Hindlimb muscle (tissue), 1 donor: ENCODE measurements around the gene C2orf68. TPM values are rescaled to one million over a fixed set of nuclear protein-coding genes. Genes with fewer than 3 reads are reported as not detected.
"Not testable (repeated sequence)": the region's sequence is repeated elsewhere in the genome, so short reads cannot be mapped to it uniquely, and the experiment has no call there.

ENCODE experiments used
- DNase-seq: peaks from one replicate; pipeline ENCODE4 v3.0.0-alpha.2; 2013
- polyA plus RNA-seq: library from polyadenylated mRNA; unstranded; fragments of 120-200 nt; gene quantifications from one replicate; pipeline ENCODE4 v1.2.1, GENCODE V29; 2013; ENCODE audit not compliant: insufficient read length

Gene C2orf68, protein sequence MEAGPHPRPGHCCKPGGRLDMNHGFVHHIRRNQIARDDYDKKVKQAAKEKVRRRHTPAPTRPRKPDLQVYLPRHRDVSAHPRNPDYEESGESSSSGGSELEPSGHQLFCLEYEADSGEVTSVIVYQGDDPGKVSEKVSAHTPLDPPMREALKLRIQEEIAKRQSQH
- polyA plus RNA-seq: 57.5 TPM

- DNase-seq: peak; percentile 95
These were observed at the start of gene C2orf68 for GRCh38 chr2:85611705-85612587. C2orf68 (minus strand) TSS chr2:85612066; CDS start chr2:85611984, 82 bp downstream.

- no peak for DNase-seq
These were observed 49.4 kb upstream of the C2orf68 start for GRCh38 chr2:85661139-85661858.

DNA sequence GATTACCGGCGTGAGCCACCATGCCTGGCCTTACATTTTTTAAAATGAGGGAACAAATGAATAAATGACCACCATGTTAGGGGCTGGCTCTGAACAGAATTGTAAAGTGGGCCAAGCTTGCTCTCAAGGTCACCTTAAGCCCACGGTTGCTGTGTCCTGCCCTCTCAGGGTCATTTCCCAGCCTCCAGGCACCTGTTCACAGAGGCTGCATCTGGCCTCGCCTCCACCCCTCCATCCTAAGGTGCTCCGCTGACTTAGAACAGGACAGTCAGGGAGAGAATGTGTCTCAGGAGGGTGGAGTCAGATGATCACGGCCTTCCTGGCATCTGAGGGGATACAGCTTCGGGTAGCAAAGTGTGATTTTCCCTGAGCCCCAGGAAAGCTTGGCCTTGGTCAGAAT is 48.9 kb upstream of the C2orf68 start:
- DNase-seq: no peak

GRCh38 chr2:85660301-85660700 is 48.4 kb upstream of the C2orf68 start:
- not testable (repeated sequence) for DNase-seq

DNA sequence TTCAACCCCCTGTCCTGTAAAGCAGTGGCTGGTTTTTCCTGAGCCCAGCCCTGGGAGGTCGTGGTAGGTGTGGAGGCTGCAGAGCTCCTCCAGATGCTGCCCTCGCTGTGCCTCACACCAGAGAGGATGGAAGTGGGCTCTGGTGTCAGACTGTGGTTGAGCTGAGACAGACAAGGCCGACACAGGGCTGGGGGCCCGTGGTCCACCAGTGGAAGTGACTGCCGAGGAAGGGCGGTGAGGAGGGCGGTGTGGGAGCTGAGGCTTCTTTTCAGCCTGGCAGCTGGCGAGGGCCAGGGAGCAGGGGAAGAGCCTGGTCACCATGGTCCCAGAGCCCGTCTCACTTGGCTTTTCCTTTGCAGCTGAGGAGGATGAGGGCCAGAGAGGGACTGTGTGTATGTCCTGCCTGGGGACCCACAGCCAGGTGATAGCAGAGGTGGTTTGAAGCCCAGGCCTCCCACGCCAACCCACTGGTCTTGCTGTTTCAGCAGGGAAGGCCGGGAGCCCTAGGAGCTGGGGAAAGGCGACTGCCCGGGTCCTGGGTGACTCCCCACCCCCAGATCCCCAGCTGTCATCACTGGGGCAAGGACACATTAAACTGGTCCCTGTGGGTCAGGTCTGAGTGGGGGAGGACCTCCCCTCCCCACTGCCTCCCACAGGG is 47.6 kb upstream of the C2orf68 start:
- DNase-seq: no peak

DNA sequence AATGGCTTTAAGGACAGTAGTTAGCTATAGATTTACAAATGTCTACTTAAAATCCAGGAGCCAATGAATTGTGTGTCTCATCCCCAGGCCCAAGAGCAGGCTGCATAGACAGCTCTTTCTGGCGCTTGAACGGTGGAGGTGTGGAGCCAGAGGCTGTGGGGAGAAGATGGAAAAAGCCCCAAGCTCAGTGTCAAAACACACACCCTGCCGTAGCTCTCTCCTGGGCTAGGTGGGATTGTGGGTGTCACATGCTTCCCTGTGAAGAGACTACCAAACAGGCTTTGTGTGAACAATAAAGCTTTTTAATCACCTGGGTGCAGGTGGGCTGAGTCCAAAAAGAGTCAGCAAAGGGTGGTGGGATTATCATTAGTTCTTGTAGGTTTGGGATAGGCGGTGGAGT is 45.5 kb upstream of the C2orf68 start:
- DNase-seq: not testable (repeated sequence)

DNA sequence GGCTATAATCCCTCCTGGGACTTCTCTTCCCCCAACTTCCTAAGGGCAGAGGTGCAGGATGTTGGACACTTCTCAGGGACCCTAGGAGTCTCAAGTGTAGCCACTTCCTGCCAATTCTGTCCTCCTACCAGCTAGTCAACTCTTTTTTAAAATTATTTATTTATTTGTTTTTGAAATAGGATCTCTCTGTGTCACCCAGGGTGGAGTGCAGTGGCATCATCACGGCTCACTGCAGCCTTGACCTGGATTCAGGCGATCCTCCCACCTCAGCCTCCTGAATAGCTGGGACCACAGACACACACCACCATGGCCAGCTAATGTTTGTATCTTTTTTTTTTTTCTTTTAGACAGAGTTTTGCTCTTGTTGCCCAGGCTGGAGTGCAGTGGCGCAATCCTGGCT is 44.6 kb upstream of the C2orf68 start:
- DNase-seq: no peak

GRCh38 chr2:85655961-85656417 is 44.1 kb upstream of the C2orf68 start:
- DNase-seq: no peak

DNA sequence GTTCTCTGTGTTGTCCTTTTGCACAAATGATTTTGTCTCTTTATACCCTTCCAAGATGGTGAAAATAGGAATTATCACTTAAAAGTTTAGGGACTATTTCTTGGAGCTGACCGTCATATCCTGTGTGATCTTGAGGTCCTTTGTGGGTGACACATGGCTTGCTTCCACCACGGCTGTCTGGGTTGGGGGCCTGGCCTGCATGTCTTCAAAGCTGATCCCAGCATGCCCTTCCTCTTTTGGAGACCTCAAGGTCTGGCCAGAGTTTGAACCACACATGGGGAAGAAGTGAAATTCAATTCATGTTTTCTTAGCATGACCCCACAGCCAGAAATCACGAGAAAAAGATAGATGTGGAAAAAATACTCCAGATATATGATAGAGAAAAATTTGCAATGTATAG is 42.1 kb upstream of the C2orf68 start:
- DNase-seq: no peak

DNA sequence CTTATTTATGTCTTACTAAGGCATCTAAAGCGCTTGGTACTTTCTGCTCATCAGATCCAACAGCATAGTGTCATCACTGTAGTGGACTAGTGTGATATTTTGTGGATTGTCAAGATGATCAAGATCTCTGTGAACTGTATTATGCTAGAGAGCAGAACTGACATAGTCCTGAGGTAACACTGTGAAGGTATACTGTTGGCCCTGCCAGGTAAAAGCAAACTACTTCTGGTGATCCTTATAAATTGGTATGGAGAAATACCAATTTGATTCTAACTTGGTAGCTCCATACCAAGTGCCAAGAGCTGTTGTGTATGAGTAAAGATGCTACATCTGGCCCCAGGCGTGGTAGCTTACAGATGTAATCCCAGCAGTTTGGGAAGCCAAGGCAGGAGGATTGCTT is 40.2 kb upstream of the C2orf68 start:
- DNase-seq: no peak

GRCh38 chr2:85651097-85651496 is 39.2 kb upstream of the C2orf68 start:
- no peak for DNase-seq

DNA sequence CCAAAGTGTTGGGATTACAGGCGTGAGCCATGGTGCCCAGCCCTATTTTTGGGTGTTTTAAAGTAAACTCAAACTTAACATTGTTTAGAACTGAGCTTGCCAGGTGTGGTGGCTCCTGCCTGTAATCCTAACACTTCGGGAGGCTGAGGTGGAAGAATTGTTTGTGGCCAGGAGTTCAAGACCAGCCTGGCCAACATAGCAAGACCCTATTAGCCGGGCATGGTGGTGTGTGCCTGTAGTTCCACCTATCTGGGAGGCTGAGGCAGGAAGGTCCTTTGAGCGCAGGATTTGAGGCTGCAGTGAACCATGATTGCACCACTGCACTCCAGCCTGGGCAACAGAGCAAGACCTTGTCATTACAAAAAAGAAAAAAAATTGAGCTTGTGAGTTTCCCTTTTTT is 38.6 kb upstream of the C2orf68 start:
- DNase-seq: no peak

DNA sequence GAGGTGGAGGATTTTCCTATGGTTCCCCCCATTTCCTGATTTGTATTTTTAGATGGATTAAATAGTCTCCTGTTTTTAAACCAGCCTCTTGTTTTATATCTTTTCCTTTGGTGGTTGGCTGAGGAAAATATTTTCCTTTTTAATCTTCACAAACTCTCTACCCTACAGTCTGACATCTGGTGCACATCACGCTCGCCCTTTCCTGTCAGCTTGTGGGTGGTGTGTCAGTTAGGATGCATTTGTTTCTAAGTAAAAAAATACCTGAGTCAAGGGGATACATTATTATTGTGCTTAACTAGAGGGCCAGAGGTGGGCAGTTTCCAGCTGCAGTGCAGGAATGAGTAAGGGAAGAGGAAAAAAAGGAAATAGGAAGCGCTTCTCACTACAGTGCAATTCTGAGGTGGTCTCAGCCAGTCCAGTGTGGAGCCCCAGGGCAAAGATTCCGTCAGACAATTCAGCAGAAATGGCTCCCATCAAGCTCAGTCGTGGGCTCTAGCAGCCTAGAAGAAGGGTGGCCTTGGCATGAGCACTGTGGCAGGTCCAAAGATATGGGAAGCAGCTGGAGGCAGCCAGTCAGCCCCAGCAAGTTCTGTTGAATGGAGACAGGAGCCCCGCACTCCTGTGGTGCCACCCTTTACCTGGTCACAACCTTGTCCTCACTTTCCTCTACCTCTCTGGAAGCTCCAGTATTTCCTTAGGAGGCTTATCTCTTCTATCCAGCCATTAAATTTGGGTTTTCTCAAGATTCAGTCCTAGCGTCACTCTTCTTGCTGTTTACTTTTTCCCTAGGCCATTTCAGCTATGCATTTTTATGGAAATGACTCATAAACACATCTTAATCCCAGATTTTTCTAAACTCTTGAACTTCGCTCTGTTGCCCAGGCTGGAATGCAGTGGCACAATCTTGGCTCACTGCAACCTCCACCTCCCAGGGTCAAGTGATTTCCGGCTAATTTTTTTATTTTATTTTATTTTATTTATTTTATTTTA is 37.6 kb upstream of the C2orf68 start:
- DNase-seq: no peak

DNA sequence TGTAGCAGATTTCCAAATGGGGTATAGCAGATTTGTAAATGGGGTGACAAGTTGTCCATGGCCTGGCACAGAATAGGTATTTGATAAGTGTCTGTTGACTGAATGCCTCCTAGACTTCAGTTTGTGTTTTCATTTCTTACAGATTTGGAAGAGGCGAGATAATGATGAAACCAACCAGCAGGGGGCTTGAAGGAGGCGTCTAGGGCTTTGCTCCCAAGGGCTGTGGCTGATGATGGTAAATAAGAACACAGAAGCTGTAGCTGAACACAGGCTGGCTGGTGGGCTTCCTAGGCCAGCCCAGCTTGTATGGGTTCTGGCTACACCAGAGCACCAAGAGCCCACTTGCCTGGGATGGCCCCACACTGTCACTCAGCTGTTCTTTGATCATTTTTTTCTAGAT is 36.8 kb upstream of the C2orf68 start:
- DNase-seq: no peak

GRCh38 chr2:85647823-85648526 is 36.1 kb upstream of the C2orf68 start:
- no peak for DNase-seq

DNA sequence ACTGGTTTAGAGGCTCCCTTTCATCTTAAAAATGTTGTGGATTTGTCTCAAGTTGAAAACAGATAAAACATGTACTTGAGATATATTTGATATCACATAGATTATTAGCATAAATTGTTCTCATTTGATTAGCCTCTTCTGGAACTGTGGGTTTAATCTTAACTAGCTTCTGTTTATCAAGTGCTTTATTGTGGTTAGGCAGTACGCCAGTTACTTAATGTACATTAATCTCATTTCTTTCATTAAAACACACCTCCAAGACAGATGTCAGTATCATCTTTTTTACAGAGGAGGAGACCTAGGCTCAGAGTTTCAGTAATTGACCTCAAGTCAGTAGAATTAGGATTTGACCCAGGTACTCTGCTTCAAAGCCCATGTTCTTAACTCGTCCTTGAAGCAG is 34.3 kb upstream of the C2orf68 start:
- DNase-seq: no peak

GRCh38 chr2:85644909-85645308 is 33.0 kb upstream of the C2orf68 start:
- no peak for DNase-seq

GRCh38 chr2:85642725-85643124 is 30.9 kb upstream of the C2orf68 start:
- DNase-seq: no peak

DNA sequence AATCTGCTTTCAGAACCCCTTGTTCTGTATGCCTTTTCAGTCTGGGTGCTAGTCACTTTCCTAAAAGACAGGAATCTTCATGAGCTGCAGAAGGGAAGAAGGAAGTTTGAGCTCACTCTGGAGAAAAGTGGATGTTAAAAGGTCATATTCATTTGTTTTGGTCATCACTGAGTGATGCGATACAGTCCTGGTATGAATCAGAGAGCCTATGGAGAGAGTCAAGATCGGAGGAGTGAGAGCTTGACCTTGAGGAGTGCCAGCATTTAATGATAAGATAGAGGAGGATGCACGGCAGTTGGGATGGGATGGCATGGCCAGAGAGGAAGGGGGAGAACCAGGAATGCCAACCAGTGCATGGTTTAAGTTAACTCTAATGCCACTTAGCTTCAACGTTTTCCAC is 23.8 kb upstream of the C2orf68 start:
- no peak for DNase-seq

GRCh38 chr2:85635011-85635410 is 23.1 kb upstream of the C2orf68 start:
- no peak for DNase-seq

DNA sequence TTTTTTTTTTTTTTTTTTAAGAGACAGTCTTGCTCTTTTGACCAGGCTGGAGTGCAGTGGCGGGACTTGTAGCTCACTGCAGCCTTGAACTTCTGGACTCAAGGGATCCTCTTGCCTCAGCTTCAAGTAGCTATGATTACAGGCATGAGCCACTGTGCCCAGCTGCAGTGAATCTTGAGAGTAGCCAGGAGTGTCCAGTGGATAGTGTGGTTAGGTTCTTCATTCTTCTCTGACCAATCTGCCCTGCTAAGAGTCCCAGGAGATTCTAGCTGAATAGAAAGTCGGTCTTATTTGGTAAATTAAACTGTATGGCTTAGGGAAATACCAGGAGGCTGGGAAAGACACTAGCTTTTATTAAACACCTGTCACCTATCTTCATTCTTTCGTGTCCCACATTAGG is 19.4 kb upstream of the C2orf68 start:
- DNase-seq: no peak
